8988T (cell line): ENCODE results near the gene KCNA10.
A peak's percentile ranks its signal among the peaks of the same experiment; 100 is the strongest.

ENCODE experiments used
- DNase-seq: peaks from one replicate; pipeline ENCODE4 v3.0.0; 2011

The KCNA10 gene

DNA sequence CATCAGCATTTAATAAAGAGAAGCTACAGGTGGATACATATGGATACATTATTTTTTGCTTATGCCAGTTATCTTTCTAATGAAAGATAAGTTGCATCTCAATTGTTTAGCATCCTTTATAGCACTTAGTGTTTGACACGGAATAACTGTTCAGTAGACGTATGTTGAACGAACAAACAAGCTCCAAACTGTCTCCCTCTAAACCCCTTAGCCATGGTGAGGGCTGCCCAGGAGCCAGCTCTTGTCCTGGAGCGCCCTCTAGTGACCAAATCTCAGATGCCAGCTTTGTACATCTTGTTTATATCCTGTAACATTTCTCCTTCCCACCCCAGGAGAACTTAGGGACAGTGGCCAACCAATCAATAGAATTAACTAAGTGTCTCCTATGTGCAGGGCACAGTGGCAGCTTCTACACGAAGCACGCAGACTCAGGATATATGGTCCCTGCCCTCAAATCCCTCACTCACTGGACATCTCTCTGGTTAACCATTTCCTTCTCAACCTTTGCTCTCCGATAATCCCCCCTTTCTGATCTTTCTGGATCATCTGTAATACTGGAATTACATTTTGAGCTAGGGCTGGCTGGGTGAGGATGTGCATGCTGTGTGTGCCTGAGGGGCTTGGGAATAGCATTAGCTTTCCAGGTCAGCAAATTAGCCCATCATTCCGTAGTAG, 22.9 kb downstream of the KCNA10 start:
- DNase-seq: peak; percentile 63

DNA sequence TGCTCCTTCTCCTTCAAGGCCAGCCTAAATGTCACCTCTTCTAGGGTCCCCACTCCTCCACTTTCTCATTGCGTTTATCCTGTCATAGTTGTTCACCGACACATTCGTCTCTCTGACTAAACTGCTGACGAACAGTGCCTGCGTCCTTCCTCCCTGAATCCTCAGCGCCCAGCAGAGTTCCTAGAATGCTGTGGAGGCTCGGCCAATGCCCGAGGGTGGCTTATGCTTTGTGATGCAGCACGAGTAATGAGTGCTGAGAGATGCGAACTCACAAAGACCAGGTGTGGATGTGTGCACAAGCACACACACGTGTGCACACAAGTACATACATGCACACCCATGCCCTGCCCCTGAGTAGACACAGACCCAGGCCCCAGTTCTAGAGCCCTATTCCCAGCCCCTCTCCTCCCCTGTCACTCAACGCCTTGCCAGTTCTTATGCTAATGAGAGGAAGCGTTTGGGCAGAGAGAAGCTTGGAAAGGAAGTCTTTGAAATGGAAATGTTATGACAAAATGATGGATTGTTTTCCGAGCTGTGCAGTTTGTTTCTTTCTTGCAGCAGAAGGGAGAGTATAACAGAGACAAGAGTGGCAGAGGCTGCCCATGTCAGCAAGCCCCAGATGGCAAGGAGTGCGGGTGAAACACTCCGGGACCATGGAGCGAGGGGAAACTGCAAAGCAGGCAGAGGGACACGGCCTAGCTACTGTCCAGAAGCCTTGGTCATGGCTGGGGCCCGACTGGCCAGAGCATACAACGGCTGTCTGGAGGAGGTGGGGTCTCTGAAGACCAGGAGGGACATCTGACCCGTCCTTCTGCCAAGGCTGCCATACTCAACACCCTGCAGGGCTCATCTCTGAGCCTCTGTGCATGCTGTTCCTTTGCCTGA, 24.2 kb downstream of the KCNA10 start:
- DNase-seq: no peak

GRCh38 chr1:110494036-110494435, 24.9 kb downstream of the KCNA10 start:
- DNase-seq: no peak

- DNase-seq: no peak
Measured at GRCh38 chr1:110493059-110493699, 25.8 kb downstream of the KCNA10 start.

DNA sequence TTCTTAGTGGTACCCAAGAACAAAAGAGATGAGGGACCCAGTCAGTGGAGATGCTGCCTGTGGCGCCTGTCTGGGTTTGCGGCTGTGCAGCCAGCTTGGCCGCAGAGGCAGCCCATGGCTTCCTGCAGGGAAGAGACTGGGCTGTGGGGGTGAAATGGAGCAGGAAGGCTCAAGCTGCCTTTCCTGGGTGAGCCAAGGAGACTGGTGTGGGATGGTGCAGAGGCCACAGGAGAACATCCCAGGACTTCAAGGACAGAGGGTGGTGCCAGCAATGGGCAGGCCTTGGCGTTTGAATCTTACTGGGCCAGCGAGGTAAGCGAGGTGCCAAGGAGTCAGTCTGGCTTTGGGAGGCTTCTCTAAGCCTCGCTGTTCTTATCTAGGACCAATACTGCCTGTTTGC, 26.4 kb downstream of the KCNA10 start:
- DNase-seq: no peak

DNA sequence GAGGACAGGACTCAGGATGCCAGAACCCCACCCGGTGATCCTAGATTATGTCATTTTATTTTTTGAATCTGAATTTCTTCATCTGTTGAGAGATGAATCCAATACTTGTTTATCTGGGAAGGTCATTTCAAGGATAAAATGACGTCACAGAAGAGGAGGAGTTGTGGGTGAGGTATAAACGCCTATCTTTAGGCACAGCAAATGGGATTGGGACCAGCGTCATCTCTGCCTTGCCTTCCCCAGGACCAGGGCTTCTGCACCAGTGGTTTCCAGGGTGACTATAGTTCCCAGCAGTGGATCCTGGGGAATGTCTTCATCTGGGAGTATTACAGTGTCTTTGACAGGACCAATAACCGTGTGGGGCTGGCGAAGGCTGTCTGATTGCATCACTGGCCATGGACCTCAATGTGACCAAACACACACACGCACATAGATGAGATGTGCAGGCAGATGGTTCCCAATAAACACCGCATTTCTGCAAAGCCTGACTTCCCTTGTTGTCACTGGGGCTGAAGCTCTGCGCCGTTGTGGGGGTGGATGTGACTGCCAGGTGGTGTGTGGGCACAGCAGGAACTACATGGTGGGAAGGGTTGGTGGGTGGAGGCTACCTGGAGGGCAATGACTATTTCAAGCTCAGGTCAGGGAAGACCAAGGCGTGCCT, 28.1 kb downstream of the KCNA10 start:
- DNase-seq: no peak

- no peak for DNase-seq
Measured at GRCh38 chr1:110489973-110490542, 28.9 kb downstream of the KCNA10 start.

DNA sequence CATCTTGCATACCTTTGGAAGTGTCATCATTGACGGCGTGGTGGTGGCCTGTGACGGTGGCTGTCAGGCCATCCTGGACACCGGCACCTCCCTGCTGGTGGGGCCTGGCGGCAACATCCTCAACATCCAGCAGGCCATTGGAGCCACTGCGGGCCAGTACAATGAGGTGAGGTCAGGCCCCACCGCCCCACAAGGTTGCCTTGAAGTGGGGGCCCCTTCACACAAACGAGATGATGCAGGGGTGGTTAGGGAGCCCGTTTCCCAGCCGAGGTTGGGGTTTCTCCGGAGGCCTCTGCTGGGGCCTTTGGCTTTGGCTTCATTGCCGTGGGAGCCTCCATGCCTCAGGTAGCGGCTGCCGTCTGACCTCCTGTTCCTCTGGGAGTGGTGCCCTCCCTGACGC, 29.6 kb downstream of the KCNA10 start:
- no peak for DNase-seq

DNA sequence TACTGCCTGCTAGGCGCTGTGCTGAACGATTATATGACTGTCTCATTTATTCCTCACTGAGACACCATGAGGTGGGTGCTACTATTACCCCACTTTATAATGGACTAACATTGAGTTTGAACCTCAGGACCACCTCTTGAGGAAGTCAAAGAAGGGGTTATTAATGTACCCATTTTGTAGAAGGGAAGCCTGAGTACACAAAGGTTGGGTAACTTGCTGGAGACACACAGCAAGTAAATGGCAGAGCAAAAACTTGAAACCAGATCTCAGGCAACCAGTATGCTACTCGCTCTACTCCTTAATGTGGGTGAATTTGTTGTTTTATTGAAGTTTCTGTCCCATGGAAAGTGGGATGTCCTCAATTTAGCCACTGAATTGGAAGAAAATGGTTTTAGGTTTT, 30.1 kb downstream of the KCNA10 start:
- DNase-seq: no peak

- DNase-seq: no peak
Measured at GRCh38 chr1:110488161-110488560, 30.8 kb downstream of the KCNA10 start.

DNA sequence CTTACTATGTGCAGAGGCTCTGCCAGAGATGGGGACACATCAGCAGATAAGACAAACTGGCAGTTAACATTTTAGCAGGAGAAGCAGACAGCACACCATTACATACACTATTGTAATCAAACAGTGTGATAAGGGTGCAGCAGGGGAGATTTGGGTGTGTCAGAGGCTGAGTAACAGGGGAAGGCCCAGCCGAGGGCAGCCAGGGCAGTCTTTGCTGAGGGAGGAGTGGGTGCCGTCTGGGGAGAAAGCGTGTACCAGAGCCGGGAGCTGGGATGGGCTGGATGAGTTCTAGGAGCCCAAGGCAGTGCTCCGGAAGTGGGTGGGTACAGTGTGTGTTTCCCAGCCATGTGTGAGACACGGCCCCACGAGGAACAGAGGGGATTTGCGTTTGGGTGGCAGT, 31.2 kb downstream of the KCNA10 start:
- no peak for DNase-seq

DNA sequence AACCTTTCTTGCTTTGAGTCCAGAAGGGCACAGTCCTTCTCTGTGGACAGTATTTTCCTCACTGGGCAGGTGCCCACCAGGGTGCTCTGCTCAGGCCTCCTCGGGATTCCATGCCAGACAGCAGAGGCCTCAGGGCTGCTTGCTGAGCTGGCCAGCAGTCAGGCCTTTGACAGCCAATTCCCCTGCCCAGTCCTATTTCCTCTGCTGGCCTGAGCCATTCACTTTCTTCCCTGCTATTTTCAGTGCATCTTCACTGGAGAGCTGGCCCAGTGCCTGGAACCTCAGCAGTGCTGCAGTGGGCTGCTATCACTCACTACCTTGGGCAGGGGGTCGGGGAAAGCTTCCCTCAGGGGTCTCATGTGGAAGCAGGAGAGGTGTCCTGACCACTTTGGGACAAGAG, 33.2 kb downstream of the KCNA10 start:
- no peak for DNase-seq

DNA sequence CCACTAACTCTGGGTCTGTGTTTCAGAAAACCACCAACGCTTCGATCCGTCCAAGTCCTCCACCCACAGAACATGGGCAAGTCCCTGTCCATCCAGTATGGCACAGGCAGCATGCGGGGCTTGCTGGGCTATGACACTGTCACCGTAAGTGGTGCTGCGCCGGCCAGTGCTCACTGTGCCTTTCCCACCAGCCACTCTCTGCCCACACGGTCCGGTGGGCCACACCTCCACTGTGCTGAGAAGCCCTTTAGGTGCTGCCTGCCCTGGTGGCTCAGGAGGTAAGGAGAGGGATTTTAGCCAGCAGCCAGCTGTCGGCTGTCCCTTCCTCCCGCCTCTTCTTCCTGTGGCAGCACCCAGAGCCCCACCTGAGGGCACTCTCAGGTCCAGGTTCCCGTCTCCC, 34.2 kb downstream of the KCNA10 start:
- no peak for DNase-seq

DNA sequence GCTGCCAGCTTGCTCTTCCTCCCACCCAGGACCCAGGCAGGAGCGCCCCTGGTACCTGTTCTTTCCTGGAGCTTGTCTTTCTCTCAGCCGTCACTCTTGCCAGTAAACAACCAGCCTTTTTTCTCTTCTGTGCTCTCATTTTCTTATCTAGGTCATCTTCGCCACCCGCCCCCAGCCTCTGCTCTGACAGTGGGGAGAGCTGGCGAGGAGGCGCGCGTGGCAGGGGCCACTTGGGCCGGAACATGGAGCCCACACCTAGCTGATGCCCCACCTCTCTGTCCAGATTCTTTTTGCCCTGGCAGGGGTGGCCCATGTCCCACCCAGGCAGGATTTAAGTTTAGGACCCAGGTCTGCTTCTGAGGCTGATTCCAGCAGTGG, 35.7 kb downstream of the KCNA10 start:
- no peak for DNase-seq

DNA sequence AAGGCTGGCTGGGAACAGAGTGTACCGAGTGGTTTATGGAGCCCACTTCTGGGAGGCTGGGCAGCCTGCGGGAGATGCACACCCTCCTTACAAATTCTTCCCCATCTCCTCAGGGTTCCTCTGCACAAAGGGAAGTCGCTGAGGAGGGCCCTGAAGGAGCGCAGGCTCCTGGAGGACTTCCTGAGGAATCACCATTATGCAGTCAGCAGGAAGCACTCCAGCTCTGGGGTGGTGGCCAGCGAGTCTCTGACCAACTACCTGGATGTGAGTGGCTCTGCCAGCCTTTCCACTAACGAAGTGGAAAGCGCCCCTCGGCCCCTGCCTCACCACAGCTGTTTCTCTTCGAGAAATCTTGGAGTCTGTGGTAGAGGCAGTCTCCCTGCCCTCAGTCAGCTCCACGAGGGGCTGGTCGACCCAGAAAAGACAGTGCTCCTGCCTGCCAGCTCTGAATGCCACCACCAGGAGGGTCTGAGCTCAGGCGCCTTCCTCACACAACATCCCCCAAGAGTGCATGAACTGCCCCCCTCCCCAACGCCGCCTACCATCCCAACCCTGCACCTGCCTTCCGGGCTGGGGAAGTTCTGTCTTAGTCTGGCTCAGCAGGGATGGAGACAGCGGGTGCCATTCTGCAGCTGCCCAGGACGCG, 36.2 kb downstream of the KCNA10 start:
- DNase-seq: no peak

DNA sequence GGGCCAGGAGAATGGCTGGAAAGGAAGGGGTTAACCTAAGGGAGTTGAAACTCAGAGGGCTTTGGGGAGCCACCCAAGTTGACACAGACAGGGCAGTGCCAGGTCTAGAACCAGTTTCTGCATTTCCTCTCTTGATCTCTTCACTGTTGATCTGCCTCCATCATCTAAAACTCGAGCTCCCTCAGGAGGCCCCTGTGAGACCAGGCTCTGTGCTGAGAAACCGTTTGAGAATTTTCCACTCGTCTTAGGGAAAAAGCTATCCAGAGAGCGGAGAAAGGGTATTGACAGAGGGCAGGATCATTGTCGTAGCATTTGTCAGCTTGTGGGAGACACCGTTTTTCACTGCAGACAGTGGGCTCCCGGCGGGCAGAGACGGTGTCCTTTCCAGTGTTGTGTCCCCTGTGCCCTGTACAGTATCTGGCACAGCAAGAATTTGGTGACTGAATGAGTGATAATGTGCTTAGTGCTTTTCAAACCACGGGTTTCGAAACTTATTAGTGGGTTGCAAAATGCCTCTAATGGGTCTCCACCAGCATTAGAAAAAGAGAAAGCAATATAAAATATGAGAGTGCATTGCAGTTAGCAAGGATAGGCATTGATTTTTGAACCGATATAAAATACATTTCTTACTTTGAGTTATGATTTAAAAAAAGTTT, 36.9 kb downstream of the KCNA10 start:
- no peak for DNase-seq

DNA sequence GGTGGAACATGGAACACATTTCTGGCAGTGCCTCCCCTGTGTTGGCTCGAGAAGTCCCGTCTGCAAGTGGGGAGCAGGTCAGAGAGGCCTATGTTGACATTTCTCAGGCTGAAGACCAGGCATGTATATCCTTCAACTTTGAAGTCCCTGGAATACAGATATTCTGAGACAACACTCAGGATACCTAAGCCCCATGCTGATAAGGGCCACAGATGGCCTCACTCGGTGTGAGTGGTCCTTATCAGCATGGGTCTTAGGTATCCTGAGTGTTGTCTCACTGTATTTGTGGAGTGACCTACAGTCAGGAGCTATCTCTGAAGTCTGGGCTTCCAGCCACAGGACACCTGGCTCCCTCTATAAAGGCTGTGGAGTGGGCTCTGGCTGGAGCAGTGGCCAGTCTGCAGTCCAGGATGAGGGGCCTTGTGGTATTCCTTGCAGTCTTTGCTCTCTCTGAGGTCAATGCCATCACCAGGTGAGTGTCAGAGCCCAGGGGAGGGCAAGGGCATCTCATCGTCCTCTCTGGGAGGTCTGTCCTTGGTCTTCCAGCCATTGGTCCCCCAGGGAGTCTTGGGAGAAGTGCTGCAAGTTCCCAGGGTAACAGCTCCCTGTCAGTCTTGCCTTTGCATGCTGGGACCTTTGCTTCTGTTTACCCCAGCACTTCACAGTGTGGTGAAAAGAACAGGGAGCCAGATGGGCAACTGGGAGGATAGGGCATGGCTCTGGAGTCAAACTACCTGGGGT, 38.4 kb downstream of the KCNA10 start:
- no peak for DNase-seq

- DNase-seq: no peak
Measured at GRCh38 chr1:110478886-110479285, 40.1 kb downstream of the KCNA10 start.

DNA sequence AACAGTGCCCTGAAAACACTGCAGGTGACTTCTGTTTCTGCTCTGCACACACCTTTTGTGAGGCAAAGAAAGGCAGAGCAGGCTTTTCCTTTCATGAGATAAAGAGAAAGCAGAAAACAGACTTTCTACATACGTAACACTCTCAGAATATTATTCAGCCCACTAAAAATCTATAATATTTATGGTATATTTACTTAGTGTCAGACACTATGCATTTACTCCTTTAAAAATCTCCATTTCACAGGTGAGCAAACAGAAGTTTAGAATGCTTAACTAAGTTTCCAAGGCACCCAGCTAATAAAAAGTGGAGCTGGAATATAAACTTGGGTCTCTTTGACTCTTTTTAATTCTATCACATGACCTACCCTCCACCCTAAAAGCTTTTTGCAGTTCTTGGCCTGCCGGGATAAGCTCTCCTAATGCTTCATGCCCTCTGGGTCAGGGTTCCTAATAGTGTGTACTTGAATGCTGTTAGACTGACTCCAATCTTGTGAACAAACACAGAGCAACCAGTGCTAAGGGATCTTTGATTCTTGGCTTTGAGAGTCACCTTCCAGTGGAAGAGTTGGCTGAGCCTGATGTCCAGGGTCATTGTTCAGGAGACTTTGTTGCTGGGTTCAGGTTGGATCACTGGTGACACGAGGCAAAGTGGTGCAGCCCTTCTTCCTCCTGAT, 40.9 kb downstream of the KCNA10 start:
- DNase-seq: no peak

GRCh38 chr1:110477445-110477957, 41.5 kb downstream of the KCNA10 start:
- peak; percentile 49 for DNase-seq
